Endothelial cell of hepatic sinusoid (primary cell): ENCODE results near the gene OR51S1.
"Not testable (repeated sequence)": the region's sequence is repeated elsewhere in the genome, so short reads cannot be mapped to it uniquely, and the experiment has no call there.

ENCODE experiments used
- in situ Hi-C: cut with HindIII; loops from 2 replicates; pipeline ENCODE4 v1.10.0; 2017; ENCODE audit warnings: low sequenced_read_pairs

Gene OR51S1

GRCh38 chr11:4848908-4849532 is at the start of gene OR51S1:
TSS of gene OR51S1 (minus strand) at chr11:4849208. CDS start at chr11:4849208, 0 bp downstream.
- in situ Hi-C loops, result no loop called here

- in situ Hi-C loops, result no loop called here
These were observed 43.1 kb upstream of the OR51S1 start for GRCh38 chr11:4891996-4892640.

GRCh38 chr11:4890279-4890678 is 41.3 kb upstream of the OR51S1 start:
- in situ Hi-C loops, result no loop called here

GRCh38 chr11:4887591-4887990 is 38.6 kb upstream of the OR51S1 start:
- in situ Hi-C loops, result no loop called here

- in situ Hi-C loops, result no loop called here
These were observed 37.2 kb upstream of the OR51S1 start for GRCh38 chr11:4886186-4886585.

GRCh38 chr11:4884361-4884760 is 35.4 kb upstream of the OR51S1 start:
- in situ Hi-C loops, result no loop called here

GRCh38 chr11:4882543-4882942 is 33.5 kb upstream of the OR51S1 start:
- in situ Hi-C loops, result no loop called here

- in situ Hi-C loops, result no loop called here
These were observed 33.0 kb upstream of the OR51S1 start, which contains the start of gene OR51T1 for GRCh38 chr11:4881860-4882500. TSS of gene OR51T1 (plus strand) at chr11:4881900. CDS start at chr11:4881900, 0 bp downstream.

- in situ Hi-C loops, result no loop called here
These were observed 32.2 kb upstream of the OR51S1 start for GRCh38 chr11:4881188-4881587.

- in situ Hi-C loops, result no loop called here
These were observed 16.8 kb upstream of the OR51S1 start for GRCh38 chr11:4865855-4866254.

- in situ Hi-C loops, result no loop called here
These were observed 14.9 kb upstream of the OR51S1 start for GRCh38 chr11:4863876-4864275.

GRCh38 chr11:4862447-4863236 is 13.6 kb upstream of the OR51S1 start:
- in situ Hi-C loops, result no loop called here

- in situ Hi-C loops, result not testable (repeated sequence)
These were observed 5.3 kb upstream of the OR51S1 start for GRCh38 chr11:4854286-4854685.

- in situ Hi-C loops, result no loop called here
These were observed 2.0 kb upstream of the OR51S1 start for GRCh38 chr11:4851033-4851432.

GRCh38 chr11:4839851-4840549 is 9.0 kb downstream of the OR51S1 start:
- in situ Hi-C loops, result no loop called here

GRCh38 chr11:4830909-4831308 is 18.1 kb downstream of the OR51S1 start:
- in situ Hi-C loops, result no loop called here

- in situ Hi-C loops, result no loop called here
These were observed 18.7 kb downstream of the OR51S1 start for GRCh38 chr11:4830346-4830745.

- in situ Hi-C loops, result no loop called here
These were observed 22.6 kb downstream of the OR51S1 start for GRCh38 chr11:4826425-4826824.

- in situ Hi-C loops, result no loop called here
These were observed 23.9 kb downstream of the OR51S1 start for GRCh38 chr11:4825132-4825531.

- in situ Hi-C loops, result no loop called here
These were observed 28.0 kb downstream of the OR51S1 start, which contains the start of gene OR51F2 for GRCh38 chr11:4821021-4821420. TSS of gene OR51F2 (plus strand) at chr11:4821321. CDS start at chr11:4821422, 101 bp downstream.

- in situ Hi-C loops, result no loop called here
These were observed 39.8 kb downstream of the OR51S1 start for GRCh38 chr11:4809246-4809645.
